Subcutaneous abdominal adipose tissue (tissue), 5 donors: ENCODE results near the gene LAMB4.

Source experiments
- H3K27ac ChIP-seq: one replicate; pipeline ENCODE4 v1.7.0; 2013; ENCODE audit warnings: low read depth, mild to moderate bottlenecking, inconsistent platforms, low read length, moderate library complexity
- H3K27me3 ChIP-seq, 5 donors: one replicate each; pipeline ENCODE4 v1.7.0; 2013; ENCODE audit warnings: low read length in 5 of 5, inconsistent platforms in 1 of 5; ENCODE audit not compliant: control insufficient read depth in 5 of 5, insufficient read depth in 4 of 5
- H3K36me3 ChIP-seq, 5 donors: one replicate each; pipeline ENCODE4 v1.7.0; 2013; ENCODE audit warnings: low read length in 5 of 5; ENCODE audit not compliant: control insufficient read depth in 5 of 5, insufficient read depth in 5 of 5
- H3K4me1 ChIP-seq, 5 donors: one replicate each; pipeline ENCODE4 v1.7.0; 2013; ENCODE audit warnings: low read length in 5 of 5, mild to moderate bottlenecking in 3 of 5, moderate library complexity in 1 of 5; ENCODE audit not compliant: control insufficient read depth in 5 of 5, insufficient read depth in 5 of 5
- H3K4me3 ChIP-seq, 5 donors: one replicate each; pipeline ENCODE4 v1.7.0; 2013; ENCODE audit warnings: low read length in 5 of 5, low read depth in 1 of 5
- H3K9ac ChIP-seq, 5 donors: one replicate each; pipeline ENCODE4 v1.7.0; 2013; ENCODE audit warnings: low read length in 5 of 5, mild to moderate bottlenecking in 4 of 5, moderate library complexity in 3 of 5
- H3K9me3 ChIP-seq, 5 donors: one replicate each; pipeline ENCODE4 v1.7.0; 2013; ENCODE audit warnings: low read length in 5 of 5; ENCODE audit not compliant: control insufficient read depth in 5 of 5
- donor health status: healthy.
- donor health status: healthy.
- donor health status: healthy.
- donor health status: healthy.
- donor health status: healthy.

LAMB4 gene

GRCh38 chr7:108130261-108130660 lies at the start of gene LAMB4:
LAMB4 (minus strand) TSS chr7:108130361; CDS start chr7:108123164, 7,197 bp downstream.
- peaks cover 0 to 5% (median 0%) of the 10 kb centered on the region in 5 donors for H3K4me1 ChIP-seq
- H3K27me3 ChIP-seq = no peaks in the 10 kb centered on the region
- H3K27ac ChIP-seq = no peak within 1 kb of the TSS
- H3K9me3 ChIP-seq = no peaks in the 10 kb centered on the region
- H3K9ac ChIP-seq = no peak within 1 kb of the TSS
- H3K36me3 ChIP-seq = no peaks in the 10 kb centered on the region
- H3K4me3 ChIP-seq = no peak within 1 kb of the TSS

GRCh38 chr7:108178398-108178797 lies 48.2 kb upstream of the LAMB4 start:
- Histone ChIP-seq H3K9me3 (no peaks in the 10 kb centered on the region), H3K27ac (no peak overlapping the region), H3K27me3 (no peaks in the 10 kb centered on the region), H3K4me3 (no peak overlapping the region), H3K4me1 (no peaks in the 10 kb centered on the region), H3K36me3 (peaks cover 0 to 2% (median 0%) of the 10 kb centered on the region in 5 donors), H3K9ac (no peak overlapping the region)

GRCh38 chr7:108171164-108171563 lies 41.0 kb upstream of the LAMB4 start:
- no peak overlapping the region for H3K9ac ChIP-seq
- H3K9me3 ChIP-seq = no peaks in the 10 kb centered on the region
- no peak overlapping the region for H3K27ac ChIP-seq
- no peaks in the 10 kb centered on the region for H3K27me3 ChIP-seq
- H3K4me1 ChIP-seq = no peaks in the 10 kb centered on the region
- H3K4me3 ChIP-seq = no peak overlapping the region
- no peaks in the 10 kb centered on the region for H3K36me3 ChIP-seq

- H3K27me3 ChIP-seq = no peaks in the 10 kb centered on the region
- no peaks in the 10 kb centered on the region for H3K4me1 ChIP-seq
- H3K9me3 ChIP-seq = no peaks in the 10 kb centered on the region
- H3K36me3 ChIP-seq = no peaks in the 10 kb centered on the region
- no peak overlapping the region for H3K27ac ChIP-seq
- no peak overlapping the region for H3K4me3 ChIP-seq
- no peak overlapping the region for H3K9ac ChIP-seq
Measured at GRCh38 chr7:108170251-108170650, 40.1 kb upstream of the LAMB4 start.

DNA sequence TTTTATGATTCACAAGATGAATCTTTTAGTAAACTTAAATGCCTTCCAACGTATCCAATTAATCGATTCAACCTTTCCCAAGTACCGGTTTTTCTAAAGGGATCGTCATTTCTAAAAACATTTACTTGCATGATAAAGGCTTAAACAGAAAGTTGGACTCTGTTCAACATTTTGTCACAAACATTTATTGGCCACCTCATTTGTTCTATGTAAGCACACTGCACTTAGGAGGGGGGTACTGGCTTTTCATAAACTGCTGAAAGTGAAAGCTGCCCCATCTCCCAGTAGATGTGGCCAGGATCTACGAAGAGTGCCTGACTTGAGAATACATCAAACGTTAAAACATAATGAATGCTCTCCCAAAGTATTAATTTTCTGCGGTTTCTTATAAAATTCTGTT lies 37.3 kb upstream of the LAMB4 start:
- H3K9me3 ChIP-seq = no peaks in the 10 kb centered on the region
- no peaks in the 10 kb centered on the region for H3K27me3 ChIP-seq
- H3K4me3 ChIP-seq = peak overlapping the region in 4 of 5 donors; percentile 15 to 43 (median 34)
- peak overlapping the region in 1 of 5 donors; percentile 35 for H3K9ac ChIP-seq
- no peaks in the 10 kb centered on the region for H3K36me3 ChIP-seq
- H3K4me1 ChIP-seq = no peaks in the 10 kb centered on the region
- no peak overlapping the region for H3K27ac ChIP-seq

- Histone ChIP-seq H3K27ac (no peak overlapping the region), H3K4me1 (no peaks in the 10 kb centered on the region), H3K4me3 (no peak overlapping the region), H3K9ac (no peak overlapping the region), H3K27me3 (no peaks in the 10 kb centered on the region), H3K36me3 (no peaks in the 10 kb centered on the region), H3K9me3 (no peaks in the 10 kb centered on the region)
Measured at GRCh38 chr7:108166687-108167086, 36.5 kb upstream of the LAMB4 start.

DNA sequence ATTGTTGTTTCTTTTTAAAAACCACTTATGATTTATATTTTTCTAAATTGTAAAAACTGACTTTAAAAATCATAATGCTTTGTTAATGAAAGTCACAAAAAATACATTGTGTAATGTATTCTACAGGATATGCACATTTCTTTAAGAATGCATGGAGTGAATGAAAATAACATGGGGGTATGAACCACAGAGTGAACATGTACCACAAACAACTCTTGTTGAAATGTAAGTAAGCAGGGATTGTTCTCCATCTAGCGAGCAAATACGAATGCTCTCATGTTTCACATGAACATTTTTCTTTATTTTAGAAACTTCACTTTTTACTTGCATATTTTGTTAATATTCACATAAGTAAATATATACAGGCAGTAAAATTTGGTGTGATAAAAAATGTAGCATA lies 35.6 kb upstream of the LAMB4 start:
- Histone ChIP-seq H3K27ac (no peak overlapping the region), H3K36me3 (no peaks in the 10 kb centered on the region), H3K9ac (no peak overlapping the region), H3K4me1 (no peaks in the 10 kb centered on the region), H3K9me3 (no peaks in the 10 kb centered on the region), H3K27me3 (no peaks in the 10 kb centered on the region), H3K4me3 (no peak overlapping the region)

GRCh38 chr7:108164946-108165345 lies 34.8 kb upstream of the LAMB4 start:
- no peaks in the 10 kb centered on the region for H3K27me3 ChIP-seq

DNA sequence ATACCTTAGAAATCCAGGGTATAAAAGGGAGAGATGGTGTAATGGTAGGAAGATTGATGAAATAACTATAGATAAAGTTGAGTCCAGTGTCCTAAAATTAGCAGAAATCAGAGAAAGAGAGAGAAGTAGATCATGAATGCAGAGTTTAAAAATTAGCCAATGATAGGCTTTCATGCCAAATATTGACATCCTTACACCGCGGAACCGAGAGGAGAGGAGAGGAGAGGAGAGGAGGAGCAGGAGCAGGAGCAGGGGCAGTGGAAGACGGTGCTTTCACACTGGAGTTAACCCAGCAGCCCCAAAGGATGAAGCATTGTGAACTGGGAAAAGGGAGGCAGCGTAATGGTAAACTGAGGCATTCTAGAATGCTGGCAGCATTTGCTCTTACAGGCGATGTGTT lies 34.2 kb upstream of the LAMB4 start:
- Histone ChIP-seq H3K27me3 (no peaks in the 10 kb centered on the region), H3K36me3 (no peaks in the 10 kb centered on the region), H3K4me1 (no peaks in the 10 kb centered on the region), H3K4me3 (no peak overlapping the region), H3K27ac (no peak overlapping the region), H3K9me3 (no peaks in the 10 kb centered on the region), H3K9ac (no peak overlapping the region)

More at GRCh38 chr7:108164946-108165345, 34.8 kb upstream of the LAMB4 start:
- Histone ChIP-seq H3K9ac (no peak overlapping the region), H3K27ac (no peak overlapping the region), H3K36me3 (no peaks in the 10 kb centered on the region), H3K4me1 (no peaks in the 10 kb centered on the region), H3K4me3 (no peak overlapping the region), H3K9me3 (no peaks in the 10 kb centered on the region)

DNA sequence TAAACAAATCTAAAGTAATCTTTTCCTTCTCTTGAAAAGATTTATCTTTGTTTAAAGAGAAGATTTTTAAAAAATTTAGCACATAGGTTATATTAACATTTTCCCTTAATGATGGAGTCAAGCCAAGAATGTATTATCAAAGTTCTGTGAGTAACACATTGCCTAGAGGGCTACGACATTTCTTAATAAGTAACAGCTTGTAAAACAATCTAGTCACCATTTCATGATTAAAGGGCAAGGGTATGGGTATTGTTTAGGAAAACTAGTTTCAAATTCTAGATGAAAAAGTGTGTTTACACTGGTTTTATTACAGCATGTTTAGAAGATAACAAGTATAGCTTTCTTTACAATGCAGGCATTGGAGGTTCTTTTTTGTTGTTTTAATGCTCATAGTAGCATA lies 28.6 kb upstream of the LAMB4 start:
- H3K4me1 ChIP-seq = no peaks in the 10 kb centered on the region
- no peak overlapping the region for H3K9ac ChIP-seq
- no peak overlapping the region for H3K4me3 ChIP-seq
- H3K27me3 ChIP-seq = no peaks in the 10 kb centered on the region
- H3K27ac ChIP-seq = no peak overlapping the region
- H3K9me3 ChIP-seq = no peaks in the 10 kb centered on the region
- no peaks in the 10 kb centered on the region for H3K36me3 ChIP-seq
